HepG2 (cell line): Measurements from ENCODE around the gene EDC3.

Source experiments
- CTCF ChIP-seq: sonication (generic); formaldehyde crosslinking; IDR thresholded peaks from 2 replicates; pipeline ENCODE4 v1.5.0; 2020; ENCODE audit warnings: mild to moderate bottlenecking, missing genetic modification reagents, moderate library complexity
- NFYB ChIP-seq: sonication (generic); formaldehyde crosslinking; IDR thresholded peaks from 2 replicates; pipeline ENCODE4 v1.4.0; 2020; ENCODE audit warnings: missing genetic modification reagents
- POLR2A ChIP-seq, 2 experiments: IDR thresholded peaks; 2 replicates each; pipeline ENCODE4 v1.6.1; 2011; ENCODE audit warnings: low read depth in 2 of 2, low read length in 2 of 2, mild to moderate bottlenecking in 1 of 2, moderate library complexity in 1 of 2; ENCODE audit not compliant: insufficient read depth in 1 of 2
- POLR2AphosphoS5 ChIP-seq: IDR thresholded peaks from 2 replicates; pipeline ENCODE4 v1.6.1; 2012; ENCODE audit warnings: low read depth, low read length
- PRDM15 ChIP-seq: sonication (generic); formaldehyde crosslinking; IDR thresholded peaks from 2 replicates; pipeline ENCODE4 v1.4.0; 2020; ENCODE audit warnings: missing genetic modification reagents

GRCh38 chr15:74709011-74709410 lies 13.2 kb upstream of the EDC3 start:
- TF ChIP-seq CTCF (CRISPR knock-in tag) (no peak), POLR2AphosphoS5 (no peak), POLR2A (IDR thresholded peaks at IDR 0.05; ENCODE audit: insufficient read depth in 1 of 2, low read depth in 2 of 2, low read length in 2 of 2) (no peak), PRDM15 (CRISPR knock-in tag) (no peak), NFYB (CRISPR knock-in tag) (no peak)
